Liver (tissue), 9 donors: ENCODE data around the gene EML3. TPM values are rescaled to one million over a fixed set of nuclear protein-coding genes. Genes with fewer than 3 reads are reported as not detected.
A peak's percentile ranks its signal among the peaks of the same experiment; 100 is the strongest.

ENCODE experiments used
- DNase-seq: peaks from one replicate; pipeline ENCODE4 v3.0.0-alpha.2; 2017; ENCODE audit warnings: low spot score
- H3K27ac ChIP-seq, 2 donors: one replicate each; pipeline ENCODE4 v1.7.0; 2013; ENCODE audit warnings: inconsistent platforms in 2 of 2, low read length in 2 of 2, control low read depth in 1 of 2, low read depth in 1 of 2, mild to moderate bottlenecking in 1 of 2
- H3K27me3 ChIP-seq, 4 donors: one replicate each; pipeline versions ENCODE4 v1.6.1 to v1.7.0; 2013; ENCODE audit warnings: low read length in 3 of 4, inconsistent platforms in 1 of 4, mild to moderate bottlenecking in 1 of 4, moderate library complexity in 1 of 4; ENCODE audit not compliant: control insufficient read depth in 4 of 4, insufficient read depth in 4 of 4
- H3K36me3 ChIP-seq, 4 donors: one replicate each; pipeline versions ENCODE4 v1.6.1 to v1.7.0; 2013; ENCODE audit warnings: low read length in 3 of 4, mild to moderate bottlenecking in 3 of 4, low read depth in 1 of 4, moderate library complexity in 1 of 4; ENCODE audit not compliant: control insufficient read depth in 4 of 4, insufficient read depth in 3 of 4
- H3K4me1 ChIP-seq, 4 donors: one replicate each; pipeline versions ENCODE4 v1.6.1 to v1.7.0; 2013; ENCODE audit warnings: low read length in 3 of 4, mild to moderate bottlenecking in 3 of 4, moderate library complexity in 1 of 4; ENCODE audit not compliant: control insufficient read depth in 4 of 4, insufficient read depth in 4 of 4
- H3K4me3 ChIP-seq, 3 donors: one replicate each; pipeline versions ENCODE4 v1.6.1 to v1.7.0; 2013; ENCODE audit warnings: low read length in 3 of 3, control low read depth in 1 of 3, low read depth in 1 of 3, mild to moderate bottlenecking in 1 of 3
- H3K9ac ChIP-seq, 2 donors: one replicate each; pipeline ENCODE4 v1.7.0; 2013; ENCODE audit warnings: low read length in 2 of 2, mild to moderate bottlenecking in 2 of 2, moderate library complexity in 2 of 2, control low read depth in 1 of 2, low read depth in 1 of 2
- H3K9me3 ChIP-seq, 4 donors: one replicate each; pipeline versions ENCODE4 v1.6.1 to v1.7.0; 2013; ENCODE audit warnings: low read length in 3 of 4; ENCODE audit not compliant: control insufficient read depth in 4 of 4
- ATF3 ChIP-seq: IDR thresholded peaks from 2 replicates; pipeline ENCODE4 v1.6.1; 2016; ENCODE audit warnings: antibody characterized with exemption
- CTCF ChIP-seq: fragments of 150-350 bp; IDR thresholded peaks from 2 replicates; pipeline ENCODE4 v1.5.1; 2017; ENCODE audit warnings: improper control_type of control experiment, low read depth, low read length; ENCODE audit not compliant: missing input control
- EGR1 ChIP-seq, 2 donors: IDR thresholded peaks; 2 replicates each; pipeline ENCODE4 v1.6.1; 2016 to 2018; ENCODE audit warnings: antibody characterized with exemption in 2 of 2, low read depth in 2 of 2
- FOXA1 ChIP-seq: IDR thresholded peaks from 2 replicates; pipeline ENCODE4 v1.6.1; 2016; ENCODE audit warnings: antibody characterized with exemption
- GABPA ChIP-seq, 2 donors: IDR thresholded peaks in 1 of 2; conservative IDR thresholded peaks in 1 of 2; 2 replicates each; pipeline ENCODE4 v1.6.1; 2016; ENCODE audit warnings: antibody characterized with exemption in 2 of 2, mild to moderate bottlenecking in 1 of 2, moderate library complexity in 1 of 2
- HNF4A ChIP-seq, 2 donors: conservative IDR thresholded peaks; 2 replicates each; pipeline ENCODE4 v1.6.1; 2016; ENCODE audit warnings: antibody characterized with exemption in 2 of 2, mild to moderate bottlenecking in 2 of 2
- JUND ChIP-seq, 2 donors: IDR thresholded peaks; 2 replicates each; pipeline ENCODE4 v1.6.1; 2016; ENCODE audit warnings: antibody characterized with exemption in 2 of 2
- MAX ChIP-seq: IDR thresholded peaks from 2 replicates; pipeline ENCODE4 v1.6.1; 2016; ENCODE audit warnings: antibody characterized with exemption
- NR2F2 ChIP-seq: IDR thresholded peaks from 2 replicates; pipeline ENCODE4 v1.6.1; 2016; ENCODE audit warnings: antibody characterized with exemption
- RAD21 ChIP-seq, 2 donors: IDR thresholded peaks; 2 replicates each; pipeline ENCODE4 v1.6.1; 2016; ENCODE audit warnings: antibody characterized with exemption in 2 of 2, mild to moderate bottlenecking in 2 of 2
- REST ChIP-seq: IDR thresholded peaks from 2 replicates; pipeline ENCODE4 v1.6.1; 2016; ENCODE audit warnings: antibody characterized with exemption, mild to moderate bottlenecking
- RXRA ChIP-seq, 2 donors: IDR thresholded peaks; 2 replicates each; pipeline ENCODE4 v1.6.1; 2017 to 2018; ENCODE audit warnings: antibody characterized with exemption in 2 of 2, mild to moderate bottlenecking in 1 of 2
- SP1 ChIP-seq: IDR thresholded peaks from 2 replicates; pipeline ENCODE4 v1.6.1; 2018; ENCODE audit warnings: antibody characterized with exemption, mild to moderate bottlenecking
- TAF1 ChIP-seq: conservative IDR thresholded peaks from 2 replicates; pipeline ENCODE4 v1.6.1; 2016; ENCODE audit warnings: antibody characterized with exemption, mild to moderate bottlenecking
- YY1 ChIP-seq: IDR thresholded peaks from 2 replicates; pipeline ENCODE4 v1.6.1; 2016; ENCODE audit warnings: antibody characterized with exemption, mild to moderate bottlenecking
- WGBS: extraction: QIAGEN DNeasy Blood & Tissue Kit; methylation state at CpG from one replicate; pipeline ENCODE4 v1.1.7; 2013; 5-methylcytosine and 5-hydroxymethylcytosine counted together
- polyA plus RNA-seq, 2 donors: library from polyadenylated mRNA; stranded (reverse) in 1 of 2; unstranded in 1 of 2; fragments of 200-250 nt in 1 of 2; fragments of >200 nt in 1 of 2; fragmentation: Nextera tagmentation in 1 of 2; extraction: Ambion mirVana in 1 of 2; gene quantifications; one replicate each; pipeline versions ENCODE4 v1.2.1 to v1.2.3, GENCODE V29; 2013 to 2015
- total RNA-seq, 2 donors: library from RNA; depleted of rRNA; stranded (reverse); fragments of >200 nt; gene quantifications; one replicate each; pipeline ENCODE4 v1.2.3, GENCODE V29; 2014
- donor health status: healthy.
- donor health status: healthy.
- donor health status: healthy.
- donor health status: healthy.
- donor health status: healthy.

The EML3 gene
- total and polyA plus RNA-seq, 4 donors = 6.0 to 19.3 (median 13.6) TPM

- TF ChIP-seq MAX = no peak
- TF ChIP-seq EGR1 (IDR thresholded peaks at IDR 0.05; ENCODE audit: low read depth in 2 of 2) = no peak
- no peak for TF ChIP-seq RAD21 (IDR thresholded peaks at IDR 0.05)
- TF ChIP-seq FOXA1 = no peak
- TF ChIP-seq RXRA (IDR thresholded peaks at IDR 0.05) = no peak
- TF ChIP-seq YY1 = no peak
- TF ChIP-seq CTCF = no peak
- no peak for TF ChIP-seq NR2F2
- TF ChIP-seq REST = no peak
- no peak for TF ChIP-seq ATF3
- TF ChIP-seq HNF4A (conservative IDR thresholded peaks at IDR 0.05) = no peak
- TF ChIP-seq TAF1 = no peak
- no peak overlapping the region for H3K4me3 ChIP-seq
These were observed 58.7 kb downstream of the EML3 start for GRCh38 chr11:62553839-62554361.

GRCh38 chr11:62553080-62553838 lies 59.3 kb downstream of the EML3 start:
- Histone ChIP-seq H3K27me3 (no peaks in the 10 kb centered on the region), H3K27ac (peak overlapping the region; percentile 83 to 84), H3K4me3 (no peak overlapping the region), H3K9me3 (no peaks in the 10 kb centered on the region), H3K9ac (peak overlapping the region; percentile 47 to 68), H3K36me3 (peaks cover 0 to 4% (median 0%) of the 10 kb centered on the region in 4 donors), H3K4me1 (peaks cover 11 to 68% (median 50%) of the 10 kb centered on the region in 4 donors)
- 20% methylated on average over 15 of the region's 15 CpGs for WGBS
- peak; percentile 58 for DNase-seq
- TF ChIP-seq CTCF (no peak), MAX (no peak), JUND (IDR thresholded peaks at IDR 0.05) (peak; percentile 76 to 83), RXRA (IDR thresholded peaks at IDR 0.05) (peak in 1 of 2 donors; percentile 49), YY1 (peak; percentile 5), SP1 (peak; percentile 46), FOXA1 (no peak), GABPA (IDR thresholded peaks at IDR 0.05 in 1 of 2, conservative IDR thresholded peaks at IDR 0.05 in 1 of 2) (peak in 1 of 2 donors; percentile 18), NR2F2 (peak; percentile 56), REST (peak; percentile 58), ATF3 (no peak)

More at GRCh38 chr11:62553839-62554361, 58.7 kb downstream of the EML3 start:
- 86% methylated on average over 8 of the region's 8 CpGs for WGBS
- Histone ChIP-seq H3K36me3 (peaks cover 1 to 7% (median 3%) of the 10 kb centered on the region in 4 donors), H3K9me3 (no peaks in the 10 kb centered on the region), H3K27ac (peak overlapping the region; percentile 83 to 84), H3K9ac (no peak overlapping the region), H3K4me1 (peaks cover 9 to 62% (median 44%) of the 10 kb centered on the region in 4 donors), H3K27me3 (no peaks in the 10 kb centered on the region)
- no peak for DNase-seq
